Ishikawa (cell line): ENCODE results near the gene EEFSEC.

Source experiments
- CEBPB ChIP-seq: IDR thresholded peaks from 2 replicates; pipeline ENCODE4 v1.6.1; 2012
- CREB1 ChIP-seq: IDR thresholded peaks from 2 replicates; pipeline ENCODE4 v1.6.1; 2012; ENCODE audit warnings: low read depth
- EGR1 ChIP-seq: IDR thresholded peaks from 2 replicates; pipeline ENCODE4 v1.6.1; 2012
- EP300 ChIP-seq: IDR thresholded peaks from 2 replicates; pipeline ENCODE4 v1.6.1; 2012; ENCODE audit warnings: borderline replicate concordance
- MAX ChIP-seq: IDR thresholded peaks from 2 replicates; pipeline ENCODE4 v1.6.1; 2012
- NFIC ChIP-seq: IDR thresholded peaks from 2 replicates; pipeline ENCODE4 v1.6.1; 2012
- RAD21 ChIP-seq: IDR thresholded peaks from 2 replicates; pipeline ENCODE4 v1.6.1; 2012; ENCODE audit warnings: low read depth
- REST ChIP-seq: IDR thresholded peaks from 2 replicates; pipeline ENCODE4 v1.6.1; 2012; ENCODE audit warnings: low read depth, mild to moderate bottlenecking
- TAF1 ChIP-seq: IDR thresholded peaks from 2 replicates; pipeline ENCODE4 v1.6.1; 2012; ENCODE audit warnings: low read depth, mild to moderate bottlenecking
- TCF12 ChIP-seq: IDR thresholded peaks from 2 replicates; pipeline ENCODE4 v1.6.1; 2012; ENCODE audit warnings: low read depth
- TEAD4 ChIP-seq: IDR thresholded peaks from 2 replicates; pipeline ENCODE4 v1.6.1; 2012
- USF1 ChIP-seq: IDR thresholded peaks from 2 replicates; pipeline ENCODE4 v1.6.1; 2012
- YY1 ChIP-seq: IDR thresholded peaks from 2 replicates; pipeline ENCODE4 v1.6.1; 2012; ENCODE audit warnings: low read depth

- TF ChIP-seq CEBPB (no peak), TAF1 (no peak), NFIC (0 out of 2 replicates have a peak, but pooled peaks have one; percentile 13), CREB1 (no peak), EP300 (no peak), USF1 (no peak), MAX (peak; percentile 37; the same call in 1 of the 2 replicates), REST (no peak), TEAD4 (no peak), EGR1 (no peak), YY1 (no peak), TCF12 (no peak), RAD21 (peak; percentile 3; the same call in 1 of the 2 replicates)
Observed at GRCh38 chr3:128319741-128320141, 166.5 kb downstream of the EEFSEC start.
